Fibroblast of lung (primary cell): ENCODE results near the gene RBL1. TPM values are rescaled to one million over a fixed set of nuclear protein-coding genes. Genes with fewer than 3 reads are reported as not detected.
"Not testable (repeated sequence)": the region's sequence is repeated elsewhere in the genome, so short reads cannot be mapped to it uniquely, and the experiment has no call there.

ENCODE experiments used
- DNase-seq, 2 donors: peaks; one replicate each; pipeline versions ENCODE4 v3.0.0 to v3.0.0-alpha.2; 2010; ENCODE audit warnings: low read depth in 2 of 2
- H2AFZ ChIP-seq: 2 replicates; pipeline ENCODE4 v1.5.1; 2012; ENCODE audit warnings: low read length, control low read depth, inconsistent platforms
- H3K27ac ChIP-seq: 2 replicates; pipeline ENCODE4 v1.5.1; 2011; ENCODE audit warnings: low read length, control low read depth; ENCODE audit not compliant: insufficient read depth
- H3K27me3 ChIP-seq: 2 replicates; pipeline ENCODE4 v1.5.1; 2011; ENCODE audit warnings: mild to moderate bottlenecking, low read length; ENCODE audit not compliant: control insufficient read depth, insufficient read depth
- H3K36me3 ChIP-seq: 2 replicates; pipeline ENCODE4 v1.5.1; 2011; ENCODE audit warnings: low read length; ENCODE audit not compliant: control insufficient read depth, insufficient read depth
- H3K4me1 ChIP-seq: 2 replicates; pipeline ENCODE4 v1.5.1; 2011; ENCODE audit warnings: low read length; ENCODE audit not compliant: control insufficient read depth, insufficient read depth; ENCODE audit errors: extremely low read depth
- H3K4me2 ChIP-seq: 2 replicates; pipeline ENCODE4 v1.5.1; 2011; ENCODE audit warnings: low read length, control low read depth; ENCODE audit not compliant: insufficient read depth; ENCODE audit errors: extremely low read depth
- H3K4me3 ChIP-seq, 4 experiments: fragments of 200-600 bp in 1 of 4; sonication (generic) in 1 of 4; replicated peaks in 1 of 4; 2 replicates each; pipeline ENCODE4 v1.5.1; 2011 to 2016; ENCODE audit warnings: low read length in 4 of 4, low read depth in 3 of 4, mild to moderate bottlenecking in 3 of 4, control low read depth in 2 of 4, inconsistent platforms in 1 of 4, mixed read lengths in 1 of 4; ENCODE audit not compliant: insufficient read depth in 1 of 4; ENCODE audit errors: control extremely low read depth in 1 of 4
- H3K79me2 ChIP-seq: 2 replicates; pipeline ENCODE4 v1.5.1; 2012; ENCODE audit warnings: mild to moderate bottlenecking, low read length, inconsistent platforms; ENCODE audit not compliant: control insufficient read depth, insufficient read depth
- H3K9ac ChIP-seq: 2 replicates; pipeline ENCODE4 v1.5.1; 2011; ENCODE audit warnings: mild to moderate bottlenecking, low read length, control low read depth; ENCODE audit not compliant: insufficient read depth
- H3K9me3 ChIP-seq: 2 replicates; pipeline ENCODE4 v1.5.1; 2012; ENCODE audit warnings: low read depth, low read length; ENCODE audit not compliant: control insufficient read depth, insufficient read depth
- H4K20me1 ChIP-seq: 2 replicates; pipeline ENCODE4 v1.5.1; 2011; ENCODE audit warnings: low read length; ENCODE audit not compliant: control insufficient read depth, insufficient read depth; ENCODE audit errors: extremely low read depth
- EZH2 ChIP-seq: IDR thresholded peaks from 2 replicates; pipeline ENCODE4 v1.5.1; 2012; ENCODE audit warnings: low read length, control low read depth, mild to moderate bottlenecking; ENCODE audit errors: missing control alignments
- polyA plus RNA-seq, 2 donors: library from polyadenylated mRNA; depleted of rRNA in 1 of 2; stranded (reverse) in 1 of 2; unstranded in 1 of 2; fragments of >200 nt; gene quantifications; 2 replicates each; pipeline ENCODE4 v1.2.1, GENCODE V29; 2011 to 2012; ENCODE audit warnings: missing spikeins in 1 of 2
- total RNA-seq: library from RNA; depleted of rRNA; stranded (reverse); fragments of >200 nt; gene quantifications from 2 replicates; pipeline ENCODE4 v1.2.1, GENCODE V29; 2014
- TF ChIP-seq, protein P1 (sequence below), 2 donors: IDR thresholded peaks in 1 of 2; conservative IDR thresholded peaks in 1 of 2; 1 replicate in 1 of 2; 2 replicates in 1 of 2; pipeline ENCODE4 v1.5.1; 2011 to 2012; ENCODE audit warnings: low read length in 2 of 2, control low read depth in 1 of 2, inconsistent platforms in 1 of 2, low read depth in 1 of 2, mild to moderate bottlenecking in 1 of 2

RBL1 gene
- total and polyA plus RNA-seq, 2 donors (not counting 1 experiment from before 2014, with no cell fraction given) = 6.9 to 9.1 TPM

DNA sequence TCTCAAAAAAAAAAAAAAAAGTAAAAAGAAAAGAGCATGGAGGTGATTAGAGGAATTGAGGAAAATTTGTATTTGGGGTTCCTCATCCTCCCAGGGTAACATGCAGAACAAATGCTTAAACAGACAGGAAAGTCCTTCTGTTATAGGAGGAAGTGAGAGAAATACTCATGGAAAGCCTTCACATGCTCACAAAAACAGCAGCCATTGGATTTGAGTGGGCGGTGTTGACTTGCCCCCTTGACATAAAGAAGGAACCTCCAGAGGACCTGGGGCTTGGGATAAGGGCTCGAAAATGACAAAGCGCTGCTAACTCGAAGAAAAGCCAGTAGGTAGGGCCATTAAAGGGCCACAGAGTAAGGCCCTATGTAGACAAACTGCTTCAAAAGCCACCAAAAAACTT is 126.7 kb downstream of the RBL1 start:
- Histone ChIP-seq H3K9ac (no peak overlapping the region), H3K27ac (no peak overlapping the region), H3K4me3 (no peak overlapping the region), H3K4me2 (no peak overlapping the region), H3K9me3 (no peaks in the 10 kb centered on the region), H4K20me1 (no peaks in the 10 kb centered on the region), H3K36me3 (no peaks in the 10 kb centered on the region), H2AFZ (no peak overlapping the region), H3K27me3 (no peaks in the 10 kb centered on the region), H3K79me2 (no peaks in the 10 kb centered on the region), H3K4me1 (no peaks in the 10 kb centered on the region)
- no peak for DNase-seq
- TF ChIP-seq, protein P1, sequence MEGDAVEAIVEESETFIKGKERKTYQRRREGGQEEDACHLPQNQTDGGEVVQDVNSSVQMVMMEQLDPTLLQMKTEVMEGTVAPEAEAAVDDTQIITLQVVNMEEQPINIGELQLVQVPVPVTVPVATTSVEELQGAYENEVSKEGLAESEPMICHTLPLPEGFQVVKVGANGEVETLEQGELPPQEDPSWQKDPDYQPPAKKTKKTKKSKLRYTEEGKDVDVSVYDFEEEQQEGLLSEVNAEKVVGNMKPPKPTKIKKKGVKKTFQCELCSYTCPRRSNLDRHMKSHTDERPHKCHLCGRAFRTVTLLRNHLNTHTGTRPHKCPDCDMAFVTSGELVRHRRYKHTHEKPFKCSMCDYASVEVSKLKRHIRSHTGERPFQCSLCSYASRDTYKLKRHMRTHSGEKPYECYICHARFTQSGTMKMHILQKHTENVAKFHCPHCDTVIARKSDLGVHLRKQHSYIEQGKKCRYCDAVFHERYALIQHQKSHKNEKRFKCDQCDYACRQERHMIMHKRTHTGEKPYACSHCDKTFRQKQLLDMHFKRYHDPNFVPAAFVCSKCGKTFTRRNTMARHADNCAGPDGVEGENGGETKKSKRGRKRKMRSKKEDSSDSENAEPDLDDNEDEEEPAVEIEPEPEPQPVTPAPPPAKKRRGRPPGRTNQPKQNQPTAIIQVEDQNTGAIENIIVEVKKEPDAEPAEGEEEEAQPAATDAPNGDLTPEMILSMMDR (conservative IDR thresholded peaks at IDR 0.05 in 1 of 2, IDR thresholded peaks at IDR 0.05 in 1 of 2; ENCODE audit: low read depth in 1 of 2, low read length in 2 of 2) = no peak
- TF ChIP-seq EZH2 = no peak

DNA sequence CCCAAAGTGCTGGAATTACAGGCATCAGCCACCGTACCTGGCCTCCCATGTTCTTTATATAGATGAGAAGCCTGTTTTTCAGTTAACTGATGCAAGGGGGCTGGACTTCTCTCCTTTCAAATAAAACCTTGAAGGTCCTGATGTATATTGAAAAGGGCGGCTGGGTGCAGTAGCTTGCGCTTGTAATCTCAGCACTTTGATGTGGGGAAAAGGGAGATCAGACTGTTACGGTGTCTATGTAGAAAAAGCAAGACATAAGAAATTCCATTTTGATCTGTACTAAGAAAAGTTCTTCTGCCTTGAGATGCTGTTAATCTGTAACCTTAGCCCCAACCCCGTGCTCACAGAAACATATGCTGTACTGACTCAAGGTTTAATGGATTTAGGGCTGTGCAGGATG is 128.2 kb downstream of the RBL1 start:
- no peak overlapping the region for H3K4me2 ChIP-seq
- TF ChIP-seq, protein P1 (conservative IDR thresholded peaks at IDR 0.05 in 1 of 2, IDR thresholded peaks at IDR 0.05 in 1 of 2; ENCODE audit: low read depth in 1 of 2, low read length in 2 of 2) = no peak
- DNase-seq = no peak
- no peaks in the 10 kb centered on the region for H4K20me1 ChIP-seq
- no peak overlapping the region for H3K4me3 ChIP-seq
- no peak overlapping the region for H3K9ac ChIP-seq
- H3K36me3 ChIP-seq = no peaks in the 10 kb centered on the region
- H2AFZ ChIP-seq = no peak overlapping the region
- no peaks in the 10 kb centered on the region for H3K27me3 ChIP-seq
- no peaks in the 10 kb centered on the region for H3K9me3 ChIP-seq
- H3K79me2 ChIP-seq = no peaks in the 10 kb centered on the region
- no peak overlapping the region for H3K27ac ChIP-seq
- no peaks in the 10 kb centered on the region for H3K4me1 ChIP-seq

DNA sequence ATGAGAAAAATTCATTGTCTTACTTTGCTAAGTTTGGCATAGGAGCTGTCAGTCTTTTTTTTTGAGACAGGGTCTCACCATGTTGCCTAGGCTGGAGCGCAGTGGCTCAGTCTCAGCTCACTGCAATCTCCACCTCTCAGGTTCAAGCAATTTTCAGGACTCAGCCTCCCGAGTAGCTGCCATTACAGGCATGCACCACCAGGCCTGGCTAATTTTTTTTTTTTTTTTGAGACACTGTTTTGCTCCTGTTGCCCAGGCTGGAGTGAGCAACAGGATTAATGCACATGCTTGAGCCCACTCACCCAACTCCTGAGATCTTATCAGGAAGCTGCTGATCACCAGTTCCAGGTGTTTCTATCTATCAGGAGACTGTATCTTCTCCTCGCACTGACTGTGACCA is 128.8 kb downstream of the RBL1 start:
- H3K9ac ChIP-seq, H3K79me2 ChIP-seq, DNase-seq, H3K27me3 ChIP-seq, H3K4me1 ChIP-seq, H2AFZ ChIP-seq, H3K9me3 ChIP-seq, H3K27ac ChIP-seq, H4K20me1 ChIP-seq, H3K4me3 ChIP-seq, H3K36me3 ChIP-seq, H3K4me2 ChIP-seq: not testable (repeated sequence)

DNA sequence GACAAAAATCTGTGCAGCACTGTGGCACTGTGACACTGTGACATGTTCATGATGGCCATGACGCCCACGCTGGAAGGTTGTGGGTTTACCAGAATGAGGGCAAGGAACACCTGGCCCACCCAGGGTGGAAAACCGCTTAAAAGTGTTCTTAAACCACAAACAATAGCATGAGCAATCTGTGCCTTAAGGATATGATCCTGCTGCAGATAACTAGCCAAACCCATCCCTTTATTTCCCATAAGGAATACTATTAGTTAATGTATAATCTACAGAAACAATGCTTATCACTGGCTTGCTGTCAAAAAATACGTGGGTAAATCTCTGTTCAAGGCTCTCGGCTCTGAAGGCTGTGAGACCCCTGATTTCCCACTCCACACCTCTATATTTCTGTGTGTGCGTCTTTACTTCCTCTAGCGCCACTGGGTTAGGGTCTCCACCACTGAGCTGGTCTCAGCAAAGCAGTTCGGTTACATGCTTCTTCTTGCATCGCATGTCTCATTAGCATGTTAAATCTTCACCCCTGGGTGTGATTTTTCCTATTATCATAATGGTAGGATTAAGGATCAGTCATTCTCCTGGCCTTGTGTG is 133.3 kb downstream of the RBL1 start:
- H4K20me1 ChIP-seq, DNase-seq, H3K4me2 ChIP-seq, H2AFZ ChIP-seq, H3K4me1 ChIP-seq, H3K9me3 ChIP-seq, H3K4me3 ChIP-seq, H3K27me3 ChIP-seq, H3K79me2 ChIP-seq, H3K36me3 ChIP-seq, H3K27ac ChIP-seq, H3K9ac ChIP-seq: not testable (repeated sequence)
